GM06990 (cell line): ENCODE measurements around the gene POR.

Experiments used
- DNase-seq: peaks from one replicate; pipeline ENCODE4 v3.0.0-alpha.2; 2011; ENCODE audit not compliant: insufficient read length; ENCODE audit errors: extremely low read depth
- H3K27me3 ChIP-seq: replicated peaks from 2 replicates; pipeline ENCODE4 v1.6.0; 2011; ENCODE audit warnings: low read length; ENCODE audit not compliant: control insufficient read depth, insufficient read depth
- H3K36me3 ChIP-seq: 2 replicates; pipeline ENCODE4 v1.5.1; 2011; ENCODE audit warnings: low read length; ENCODE audit not compliant: control insufficient read depth, insufficient read depth
- H3K4me3 ChIP-seq: replicated peaks from 2 replicates; pipeline ENCODE4 v1.5.1; 2011; ENCODE audit warnings: low read depth, mild to moderate bottlenecking, control low read depth, low read length
- TF ChIP-seq, protein P1 (sequence below): IDR thresholded peaks from 2 replicates; pipeline ENCODE4 v1.5.1; 2011; ENCODE audit warnings: low read length, control low read depth, mild to moderate bottlenecking, inconsistent platforms; ENCODE audit not compliant: insufficient read depth, poor library complexity, severe bottlenecking

Gene POR

DNA sequence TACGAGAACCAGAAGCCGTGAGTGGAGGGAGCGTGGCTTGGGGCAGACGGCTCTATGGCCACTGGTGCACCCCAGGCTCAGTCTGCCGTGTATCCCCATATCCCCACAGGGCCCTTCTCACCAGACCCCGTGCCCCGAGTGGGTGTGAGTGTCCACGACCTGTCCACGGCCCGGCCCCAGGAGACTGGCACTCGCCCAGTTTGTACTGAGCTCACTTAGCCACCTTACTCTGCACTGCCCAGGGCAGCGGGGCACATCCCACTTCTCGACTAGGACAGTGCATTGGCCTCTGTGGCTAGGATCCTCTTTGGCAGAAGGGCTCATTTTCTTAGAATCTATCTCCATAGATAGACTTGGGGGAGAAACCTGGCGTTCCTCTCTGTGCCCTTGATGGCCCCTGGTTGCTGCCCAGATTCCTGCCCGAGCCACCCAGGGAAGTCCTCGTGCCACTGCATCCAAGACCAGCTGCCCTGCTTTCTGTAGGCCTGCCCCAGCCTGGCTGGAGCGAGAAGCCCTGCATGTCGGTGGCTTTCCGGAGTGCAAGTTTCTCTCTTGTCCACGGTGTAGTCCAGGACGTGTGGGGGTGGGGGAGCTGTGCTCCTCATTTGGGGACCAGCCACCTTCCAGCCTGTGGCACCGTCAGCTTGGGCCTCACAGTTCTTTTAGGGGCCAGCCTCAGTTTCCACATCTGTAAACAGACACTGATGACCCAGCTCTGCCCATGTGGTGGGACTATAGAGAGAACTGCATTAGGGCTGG lies 67.5 kb downstream of the POR start:
- no peak for DNase-seq
- Histone ChIP-seq H3K4me3 (no peak overlapping the region), H3K36me3 (peaks cover 39% of the 10 kb centered on the region), H3K27me3 (no peaks in the 10 kb centered on the region)
- TF ChIP-seq, protein P1, sequence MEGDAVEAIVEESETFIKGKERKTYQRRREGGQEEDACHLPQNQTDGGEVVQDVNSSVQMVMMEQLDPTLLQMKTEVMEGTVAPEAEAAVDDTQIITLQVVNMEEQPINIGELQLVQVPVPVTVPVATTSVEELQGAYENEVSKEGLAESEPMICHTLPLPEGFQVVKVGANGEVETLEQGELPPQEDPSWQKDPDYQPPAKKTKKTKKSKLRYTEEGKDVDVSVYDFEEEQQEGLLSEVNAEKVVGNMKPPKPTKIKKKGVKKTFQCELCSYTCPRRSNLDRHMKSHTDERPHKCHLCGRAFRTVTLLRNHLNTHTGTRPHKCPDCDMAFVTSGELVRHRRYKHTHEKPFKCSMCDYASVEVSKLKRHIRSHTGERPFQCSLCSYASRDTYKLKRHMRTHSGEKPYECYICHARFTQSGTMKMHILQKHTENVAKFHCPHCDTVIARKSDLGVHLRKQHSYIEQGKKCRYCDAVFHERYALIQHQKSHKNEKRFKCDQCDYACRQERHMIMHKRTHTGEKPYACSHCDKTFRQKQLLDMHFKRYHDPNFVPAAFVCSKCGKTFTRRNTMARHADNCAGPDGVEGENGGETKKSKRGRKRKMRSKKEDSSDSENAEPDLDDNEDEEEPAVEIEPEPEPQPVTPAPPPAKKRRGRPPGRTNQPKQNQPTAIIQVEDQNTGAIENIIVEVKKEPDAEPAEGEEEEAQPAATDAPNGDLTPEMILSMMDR: no peak

DNA sequence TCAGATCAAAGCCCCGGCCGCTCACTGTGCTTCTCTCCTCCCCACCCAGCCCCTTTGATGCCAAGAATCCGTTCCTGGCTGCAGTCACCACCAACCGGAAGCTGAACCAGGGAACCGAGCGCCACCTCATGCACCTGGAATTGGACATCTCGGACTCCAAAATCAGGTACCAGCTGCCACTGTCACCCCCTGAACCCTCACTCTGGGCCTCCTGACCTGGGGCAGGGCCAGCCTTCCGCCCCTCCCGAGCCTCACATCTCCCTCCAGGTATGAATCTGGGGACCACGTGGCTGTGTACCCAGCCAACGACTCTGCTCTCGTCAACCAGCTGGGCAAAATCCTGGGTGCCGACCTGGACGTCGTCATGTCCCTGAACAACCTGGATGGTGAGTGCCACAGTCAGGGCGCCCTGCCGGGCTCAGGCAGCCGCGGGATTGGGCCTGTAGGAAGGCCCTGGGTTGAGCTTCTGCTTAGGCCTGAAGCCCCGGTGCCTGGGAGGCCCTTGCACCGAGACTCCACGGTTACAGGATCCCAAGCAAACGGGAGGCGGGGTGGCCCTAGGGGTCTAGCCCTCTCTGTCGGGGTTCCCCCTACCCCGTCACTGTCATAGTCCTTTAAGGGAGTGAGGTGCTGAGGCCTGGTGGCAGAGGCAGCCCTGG lies 68.6 kb downstream of the POR start:
- H3K4me3 ChIP-seq: no peak overlapping the region
- no peak for DNase-seq
- TF ChIP-seq, protein P1: no peak
- H3K36me3 ChIP-seq: peaks cover 40% of the 10 kb centered on the region
- H3K27me3 ChIP-seq: no peaks in the 10 kb centered on the region

DNA sequence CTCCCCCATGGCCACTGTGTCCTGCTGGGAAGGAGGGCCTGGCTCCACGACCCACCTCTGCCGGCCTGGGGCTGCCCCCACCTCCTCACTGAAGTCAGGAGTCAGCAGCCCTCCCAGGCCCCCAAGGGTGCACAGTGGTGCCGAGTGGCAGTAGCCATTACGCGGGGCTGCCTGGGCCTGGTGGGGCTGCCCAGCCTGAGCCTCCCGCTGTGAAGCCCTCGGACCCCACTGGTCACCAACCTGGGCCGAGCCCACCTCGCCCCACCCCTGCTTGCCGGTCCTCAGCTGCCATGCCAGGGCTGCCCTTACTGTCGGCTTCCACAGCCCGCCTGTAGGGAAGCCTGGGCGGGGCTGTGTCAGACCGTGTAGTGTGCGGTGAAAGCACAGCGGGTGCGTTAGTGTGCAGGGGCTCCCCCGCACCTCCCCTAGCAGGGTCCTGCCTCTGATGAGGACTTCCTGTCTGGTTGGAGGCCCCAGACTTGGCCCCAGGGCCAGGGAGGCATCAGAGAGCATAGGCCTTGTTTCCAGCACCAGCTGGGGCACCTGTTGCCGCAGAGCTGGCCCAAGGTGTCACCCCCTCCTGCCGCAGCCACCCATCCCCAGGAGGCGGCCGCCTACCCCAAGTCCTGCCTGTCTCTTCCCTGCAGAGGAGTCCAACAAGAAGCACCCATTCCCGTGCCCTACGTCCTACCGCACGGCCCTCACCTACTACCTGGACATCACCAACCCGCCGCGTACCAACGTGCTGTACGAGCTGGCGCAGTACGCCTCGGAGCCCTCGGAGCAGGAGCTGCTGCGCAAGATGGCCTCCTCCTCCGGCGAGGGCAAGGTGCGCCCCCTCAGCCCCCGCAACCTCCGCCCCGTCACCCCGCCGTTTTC lies 69.4 kb downstream of the POR start:
- Histone ChIP-seq H3K27me3 (no peaks in the 10 kb centered on the region), H3K4me3 (no peak overlapping the region), H3K36me3 (peaks cover 40% of the 10 kb centered on the region)
- TF ChIP-seq, protein P1: no peak
- DNase-seq: no peak

DNA sequence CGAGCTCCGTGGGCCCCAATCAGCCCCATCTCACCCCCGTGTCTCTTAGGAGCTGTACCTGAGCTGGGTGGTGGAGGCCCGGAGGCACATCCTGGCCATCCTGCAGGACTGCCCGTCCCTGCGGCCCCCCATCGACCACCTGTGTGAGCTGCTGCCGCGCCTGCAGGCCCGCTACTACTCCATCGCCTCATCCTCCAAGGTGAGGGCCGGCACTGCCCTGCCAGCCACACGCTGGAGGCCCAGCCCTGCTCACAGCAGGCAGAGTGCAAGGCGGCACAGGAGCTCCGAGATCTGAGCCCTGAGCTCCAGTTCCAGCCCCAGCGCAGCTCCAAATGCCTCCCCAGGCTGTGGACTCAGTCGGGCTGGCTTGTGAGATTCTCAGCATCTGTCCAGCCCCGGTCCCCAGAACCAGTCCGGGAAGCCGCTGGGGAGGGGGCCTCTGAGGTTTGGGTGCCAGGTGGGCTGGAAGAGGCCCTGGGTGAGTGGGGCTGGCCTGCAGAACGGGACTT lies 70.1 kb downstream of the POR start:
- no peak for DNase-seq
- TF ChIP-seq, protein P1: no peak

DNA sequence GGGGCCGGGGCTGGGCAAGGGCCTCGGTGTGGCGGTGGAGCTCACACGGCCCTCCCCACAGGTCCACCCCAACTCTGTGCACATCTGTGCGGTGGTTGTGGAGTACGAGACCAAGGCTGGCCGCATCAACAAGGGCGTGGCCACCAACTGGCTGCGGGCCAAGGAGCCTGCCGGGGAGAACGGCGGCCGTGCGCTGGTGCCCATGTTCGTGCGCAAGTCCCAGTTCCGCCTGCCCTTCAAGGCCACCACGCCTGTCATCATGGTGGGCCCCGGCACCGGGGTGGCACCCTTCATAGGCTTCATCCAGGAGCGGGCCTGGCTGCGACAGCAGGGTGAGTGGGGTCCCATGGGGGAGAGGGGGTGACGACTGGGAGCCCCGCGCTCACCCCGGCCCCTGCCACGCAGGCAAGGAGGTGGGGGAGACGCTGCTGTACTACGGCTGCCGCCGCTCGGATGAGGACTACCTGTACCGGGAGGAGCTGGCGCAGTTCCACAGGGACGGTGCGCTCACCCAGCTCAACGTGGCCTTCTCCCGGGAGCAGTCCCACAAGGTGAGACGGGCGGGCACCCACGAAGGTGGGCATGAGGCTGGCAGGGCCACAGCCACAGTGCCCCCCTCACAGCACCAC lies 70.7 kb downstream of the POR start:
- TF ChIP-seq, protein P1: no peak
- H3K27me3 ChIP-seq: no peaks in the 10 kb centered on the region
- H3K4me3 ChIP-seq: no peak overlapping the region
- no peak for DNase-seq
- peaks cover 31% of the 10 kb centered on the region for H3K36me3 ChIP-seq

More for the DNA sequence above, 70.1 kb downstream of the POR start:
- Histone ChIP-seq H3K4me3 (no peak overlapping the region), H3K27me3 (no peaks in the 10 kb centered on the region), H3K36me3 (peaks cover 36% of the 10 kb centered on the region)
